ENCODE measurements around the gene POLR2H. TPM values are rescaled to one million over a fixed set of nuclear protein-coding genes. Genes with fewer than 3 reads are reported as not detected.

POLR2H gene
- total RNA-seq = 82.0 TPM
- 157 TPM for polyA plus RNA-seq (ENCODE audit: insufficient read depth, low read depth, low replicate concordance)
- long read RNA-seq, donor 1, partial matches to known transcripts = 14 of 24 reads
- long read RNA-seq, donor 1, other reads (novel, unspliced or antisense) = 0 of 24 reads
- long read RNA-seq, donor 2, partial matches to known transcripts = 36 of 47 reads
- long read RNA-seq, donor 2, other reads (novel, unspliced or antisense) = 0 of 47 reads
- long read RNA-seq, donor 3, partial matches to known transcripts = 23 of 31 reads
- long read RNA-seq, donor 3, other reads (novel, unspliced or antisense) = 0 of 31 reads
- long read RNA-seq, donor 4, partial matches to known transcripts = 9 of 17 reads
- long read RNA-seq, donor 4, other reads (novel, unspliced or antisense) = 0 of 17 reads
- long read RNA-seq, donor 5 = 0 reads
- long read RNA-seq, donor 6, transcript POLR2H-206 (5 exons, 791 nt) = major isoform, 5 of 70 reads
- long read RNA-seq, donor 6, transcript POLR2H-202 (5 exons, 878 nt) = major isoform, 5 of 70 reads
- long read RNA-seq, donor 6, partial matches to known transcripts = 50 of 70 reads
- long read RNA-seq, donor 6, other reads (novel, unspliced or antisense) = 0 of 70 reads
- long read RNA-seq, donor 7, transcript POLR2H-208 (6 exons, 1,802 nt) = major isoform, 14 of 51 reads
- long read RNA-seq, donor 7, partial matches to known transcripts = 23 of 51 reads
- long read RNA-seq, donor 7, other reads (novel, unspliced or antisense) = 10 of 51 reads
- long read RNA-seq, donor 8, transcript POLR2H-208 (6 exons, 1,802 nt) = major isoform, 5 of 31 reads
- long read RNA-seq, donor 8, partial matches to known transcripts = 23 of 31 reads
- long read RNA-seq, donor 8, other reads (novel, unspliced or antisense) = 0 of 31 reads
- long read RNA-seq, donor 9, partial matches to known transcripts = 16 of 24 reads
- long read RNA-seq, donor 9, other reads (novel, unspliced or antisense) = 0 of 24 reads
- long read RNA-seq, donor 10, partial matches to known transcripts = 18 of 30 reads
- long read RNA-seq, donor 10, other reads (novel, unspliced or antisense) = 0 of 30 reads

- Histone ChIP-seq H3K9me3 (ENCODE audit: control insufficient read depth in 2 of 3, insufficient read depth in 1 of 3, low read length in 3 of 3) (no peaks in the 10 kb centered on the region), H3K9ac (ENCODE audit: low read length in 3 of 3) (peak within 1 kb of the TSS; percentile 67 to 94 (median 88)), H3K36me3 (ENCODE audit: control insufficient read depth in 2 of 3, insufficient read depth in 3 of 3, low read length in 3 of 3) (peaks cover 6 to 10% (median 7%) of the 10 kb centered on the region in 3 donors), H3K27me3 (ENCODE audit: control insufficient read depth, insufficient read depth, low read length) (no peaks in the 10 kb centered on the region), H3K27ac (ENCODE audit: low read depth in 2 of 2, low read length in 2 of 2) (peak within 1 kb of the TSS; percentile 98 to 99), H3K4me1 (ENCODE audit: control insufficient read depth in 2 of 3, insufficient read depth in 2 of 3, low read depth in 1 of 3, low read length in 3 of 3) (peaks cover 3 to 17% (median 13%) of the 10 kb centered on the region in 3 donors), H3K4me3 (ENCODE audit: low read length in 3 of 3) (peak within 1 kb of the TSS; percentile 84 to 91 (median 90))
- peak; percentile 78 to 94 (median 89) for DNase-seq
- TF ChIP-seq, protein P1, sequence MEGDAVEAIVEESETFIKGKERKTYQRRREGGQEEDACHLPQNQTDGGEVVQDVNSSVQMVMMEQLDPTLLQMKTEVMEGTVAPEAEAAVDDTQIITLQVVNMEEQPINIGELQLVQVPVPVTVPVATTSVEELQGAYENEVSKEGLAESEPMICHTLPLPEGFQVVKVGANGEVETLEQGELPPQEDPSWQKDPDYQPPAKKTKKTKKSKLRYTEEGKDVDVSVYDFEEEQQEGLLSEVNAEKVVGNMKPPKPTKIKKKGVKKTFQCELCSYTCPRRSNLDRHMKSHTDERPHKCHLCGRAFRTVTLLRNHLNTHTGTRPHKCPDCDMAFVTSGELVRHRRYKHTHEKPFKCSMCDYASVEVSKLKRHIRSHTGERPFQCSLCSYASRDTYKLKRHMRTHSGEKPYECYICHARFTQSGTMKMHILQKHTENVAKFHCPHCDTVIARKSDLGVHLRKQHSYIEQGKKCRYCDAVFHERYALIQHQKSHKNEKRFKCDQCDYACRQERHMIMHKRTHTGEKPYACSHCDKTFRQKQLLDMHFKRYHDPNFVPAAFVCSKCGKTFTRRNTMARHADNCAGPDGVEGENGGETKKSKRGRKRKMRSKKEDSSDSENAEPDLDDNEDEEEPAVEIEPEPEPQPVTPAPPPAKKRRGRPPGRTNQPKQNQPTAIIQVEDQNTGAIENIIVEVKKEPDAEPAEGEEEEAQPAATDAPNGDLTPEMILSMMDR (IDR thresholded peaks at IDR 0.05; ENCODE audit: borderline replicate concordance, extremely low read depth, insufficient read depth) = no peak
- intact Hi-C loops (cut with DNase I) = no loop called here
- no peak for FAIRE-seq
These were observed at the start of gene POLR2H, which contains the start of gene CLCN2 for GRCh38 chr3:184361532-184361931. TSS of gene POLR2H (plus strand) at chr3:184361710. CDS start at chr3:184363493, 1,783 bp downstream. TSS of gene CLCN2 (minus strand) at chr3:184361605. CDS start at chr3:184361479, 126 bp downstream.

DNA sequence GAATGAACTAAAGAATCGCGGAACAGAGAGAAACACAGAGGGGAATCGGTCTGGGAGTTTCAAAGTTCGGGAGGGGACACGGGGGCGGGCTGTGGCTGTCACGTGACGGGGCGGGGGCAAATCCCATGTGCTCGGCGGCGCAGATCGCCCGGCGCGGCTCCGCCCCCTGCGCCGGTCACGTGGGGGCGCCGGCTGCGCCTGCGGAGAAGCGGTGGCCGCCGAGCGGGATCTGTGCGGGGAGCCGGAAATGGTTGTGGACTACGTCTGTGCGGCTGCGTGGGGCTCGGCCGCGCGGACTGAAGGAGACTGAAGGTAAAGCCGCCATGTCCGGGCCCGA, 47.2 kb upstream of the POLR2H start, which contains the start of gene EIF4G1:
TSS of gene EIF4G1 (plus strand) at position 244 of the 337 bp plus-strand sequence. CDS start 1,191 bp downstream, outside the sequence.
- Histone ChIP-seq H3K9ac (ENCODE audit: low read length in 3 of 3) (peak within 1 kb of the TSS; percentile 61 to 87 (median 85)), H3K27ac (ENCODE audit: low read depth in 2 of 2, low read length in 2 of 2) (peak within 1 kb of the TSS; percentile 90 to 94), H3K9me3 (ENCODE audit: control insufficient read depth in 2 of 3, insufficient read depth in 1 of 3, low read length in 3 of 3) (no peaks in the 10 kb centered on the region), H3K36me3 (ENCODE audit: control insufficient read depth in 2 of 3, insufficient read depth in 3 of 3, low read length in 3 of 3) (peaks cover 0 to 10% (median 5%) of the 10 kb centered on the region in 3 donors), H3K27me3 (ENCODE audit: control insufficient read depth, insufficient read depth, low read length) (no peaks in the 10 kb centered on the region), H3K4me1 (ENCODE audit: control insufficient read depth in 2 of 3, insufficient read depth in 2 of 3, low read depth in 1 of 3, low read length in 3 of 3) (peaks cover 0 to 24% (median 19%) of the 10 kb centered on the region in 3 donors), H3K4me3 (ENCODE audit: low read length in 3 of 3) (peak within 1 kb of the TSS; percentile 79 to 90 (median 85))
- FAIRE-seq = no peak
- intact Hi-C loops (cut with DNase I) = no loop called here
- DNase-seq = peak; percentile 94 to 99 (median 96)
- TF ChIP-seq, protein P1 (IDR thresholded peaks at IDR 0.05; ENCODE audit: borderline replicate concordance, extremely low read depth, insufficient read depth) = no peak

- H3K4me3 ChIP-seq (ENCODE audit: low read length in 3 of 3) = peak overlapping the region; percentile 79 to 90 (median 85)
- peak overlapping the region; percentile 61 to 87 (median 85) for H3K9ac ChIP-seq (ENCODE audit: low read length in 3 of 3)
- intact Hi-C loops (cut with DNase I) = no loop called here
- peak overlapping the region; percentile 90 to 94 for H3K27ac ChIP-seq (ENCODE audit: low read depth in 2 of 2, low read length in 2 of 2)
- FAIRE-seq = no peak
- H3K36me3 ChIP-seq (ENCODE audit: control insufficient read depth in 2 of 3, insufficient read depth in 3 of 3, low read length in 3 of 3) = peaks cover 0 to 10% (median 5%) of the 10 kb centered on the region in 3 donors
- H3K4me1 ChIP-seq (ENCODE audit: control insufficient read depth in 2 of 3, insufficient read depth in 2 of 3, low read depth in 1 of 3, low read length in 3 of 3) = peaks cover 0 to 30% (median 24%) of the 10 kb centered on the region in 3 donors
- DNase-seq = peak; percentile 65 to 96 (median 80)
- TF ChIP-seq, protein P1 (IDR thresholded peaks at IDR 0.05; ENCODE audit: borderline replicate concordance, extremely low read depth, insufficient read depth) = no peak
- H3K9me3 ChIP-seq (ENCODE audit: control insufficient read depth in 2 of 3, insufficient read depth in 1 of 3, low read length in 3 of 3) = no peaks in the 10 kb centered on the region
- no peaks in the 10 kb centered on the region for H3K27me3 ChIP-seq (ENCODE audit: control insufficient read depth, insufficient read depth, low read length)
These were observed 46.6 kb upstream of the POLR2H start for GRCh38 chr3:184314700-184315542.

Measured in kidney (tissue), 22 donors.